Small intestine (tissue), 7 donors: ENCODE data around the gene MEI1. TPM values are rescaled to one million over a fixed set of nuclear protein-coding genes. Genes with fewer than 3 reads are reported as not detected.
A peak's percentile ranks its signal among the peaks of the same experiment; 100 is the strongest.

Source experiments
- DNase-seq, 2 donors: peaks; one replicate each; pipeline versions ENCODE4 v3.0.0 to v3.0.0-alpha.2; 2013
- FAIRE-seq: peaks from 2 replicates; lab custom pipeline; 2012; peaks lifted over from hg19 to GRCh38; lab: Jason Lieb, UNC
- H3K27ac ChIP-seq, 3 donors: one replicate each; pipeline ENCODE4 v1.5.1; 2013; ENCODE audit warnings: low read length in 2 of 3, mild to moderate bottlenecking in 2 of 3, control low read depth in 1 of 3, inconsistent platforms in 1 of 3, low read depth in 1 of 3, moderate library complexity in 1 of 3
- H3K27me3 ChIP-seq, 3 donors: one replicate each; pipeline ENCODE4 v1.6.1; 2013; ENCODE audit warnings: low read length in 3 of 3, inconsistent platforms in 1 of 3; ENCODE audit not compliant: control insufficient read depth in 3 of 3, insufficient read depth in 3 of 3
- H3K36me3 ChIP-seq, 3 donors: one replicate each; pipeline ENCODE4 v1.6.1; 2013; ENCODE audit warnings: low read length in 3 of 3, inconsistent platforms in 1 of 3, low read depth in 1 of 3, mild to moderate bottlenecking in 1 of 3, moderate library complexity in 1 of 3; ENCODE audit not compliant: control insufficient read depth in 3 of 3, insufficient read depth in 2 of 3
- H3K4me1 ChIP-seq, 3 donors: one replicate each; pipeline ENCODE4 v1.6.1; 2013; ENCODE audit warnings: low read length in 2 of 3, inconsistent platforms in 1 of 3, low read depth in 1 of 3, mild to moderate bottlenecking in 1 of 3, moderate library complexity in 1 of 3; ENCODE audit not compliant: control insufficient read depth in 3 of 3, insufficient read depth in 2 of 3
- H3K4me3 ChIP-seq, 3 donors: one replicate each; pipeline ENCODE4 v1.5.1; 2013; ENCODE audit warnings: low read length in 3 of 3, control low read depth in 1 of 3, inconsistent platforms in 1 of 3, low read depth in 1 of 3, mild to moderate bottlenecking in 1 of 3, moderate library complexity in 1 of 3
- H3K9me3 ChIP-seq, 2 donors: one replicate each; pipeline ENCODE4 v1.6.1; 2013; ENCODE audit warnings: low read depth in 1 of 2, low read length in 1 of 2; ENCODE audit not compliant: control insufficient read depth in 2 of 2, insufficient read depth in 1 of 2
- WGBS, 3 donors: extraction: QIAGEN DNeasy Blood & Tissue Kit; methylation state at CpG; one replicate each; pipeline ENCODE4 v1.1.7; 2013; 5-methylcytosine and 5-hydroxymethylcytosine counted together
- polyA plus RNA-seq, 4 donors: library from polyadenylated mRNA; stranded (reverse) in 3 of 4; unstranded in 1 of 4; fragments of 200-250 nt in 3 of 4; fragments of 120-200 nt in 1 of 4; gene quantifications; one replicate each; pipeline versions ENCODE4 v1.2.1 to v1.2.3, GENCODE V29; 2013
- donor health status: healthy with polysubstance abuse.
- donor health status: control.
- donor health status: control.
- donor health status: Bipolar disorder and iron deficiency.
- donor health status: healthy.

Gene MEI1
- polyA plus RNA-seq, 4 donors, result 1.1 to 16.8 (median 4.2) TPM

GRCh38 chr22:41762980-41763779, 63.9 kb downstream of the MEI1 start:
- no peaks in the 10 kb centered on the region for H3K36me3 ChIP-seq
- no peak overlapping the region for H3K4me3 ChIP-seq
- H3K9me3 ChIP-seq, result no peaks in the 10 kb centered on the region
- WGBS, 3 donors, result 53 to 62% (median 56%) methylated on average over 14 of the region's 14 CpGs
- FAIRE-seq (no peak), DNase-seq (peak in 1 of 2 donors; percentile 33)
- H3K4me1 ChIP-seq, result no peaks in the 10 kb centered on the region
- no peaks in the 10 kb centered on the region for H3K27me3 ChIP-seq
- no peak overlapping the region for H3K27ac ChIP-seq

GRCh38 chr22:41766476-41766875, 67.2 kb downstream of the MEI1 start:
- no peaks in the 10 kb centered on the region for H3K27me3 ChIP-seq
- H3K4me3 ChIP-seq, result no peak overlapping the region
- H3K9me3 ChIP-seq, result no peaks in the 10 kb centered on the region
- no peak overlapping the region for H3K27ac ChIP-seq
- no peaks in the 10 kb centered on the region for H3K4me1 ChIP-seq
- FAIRE-seq (no peak), DNase-seq (no peak)
- 50 to 61% (median 56%) methylated on average over 5 of the region's 5 CpGs for WGBS, 3 donors
- H3K36me3 ChIP-seq, result no peaks in the 10 kb centered on the region

- DNase-seq, result no peak
- 54 to 59% (median 55%) methylated on average over 2 of the region's 2 CpGs for WGBS, 3 donors
- Histone ChIP-seq H3K9me3 (no peaks in the 10 kb centered on the region), H3K4me1 (no peaks in the 10 kb centered on the region), H3K27ac (no peak overlapping the region), H3K36me3 (no peaks in the 10 kb centered on the region), H3K27me3 (no peaks in the 10 kb centered on the region), H3K4me3 (no peak overlapping the region)
- FAIRE-seq, result no peak
These were observed 69.1 kb downstream of the MEI1 start for GRCh38 chr22:41768430-41768829.

GRCh38 chr22:41770715-41771468, 71.6 kb downstream of the MEI1 start:
- 76 to 84% (median 77%) methylated on average over 5 of the region's 5 CpGs for WGBS, 3 donors
- H3K9me3 ChIP-seq, result no peaks in the 10 kb centered on the region
- DNase-seq, result no peak
- FAIRE-seq, result no peak
- H3K4me3 ChIP-seq, result no peak overlapping the region
- H3K27me3 ChIP-seq, result no peaks in the 10 kb centered on the region
- H3K27ac ChIP-seq, result no peak overlapping the region
- H3K4me1 ChIP-seq, result no peaks in the 10 kb centered on the region
- no peaks in the 10 kb centered on the region for H3K36me3 ChIP-seq

GRCh38 chr22:41772198-41772597, 72.9 kb downstream of the MEI1 start:
- Histone ChIP-seq H3K4me1 (no peaks in the 10 kb centered on the region), H3K27me3 (no peaks in the 10 kb centered on the region), H3K36me3 (no peaks in the 10 kb centered on the region), H3K4me3 (no peak overlapping the region), H3K27ac (no peak overlapping the region), H3K9me3 (no peaks in the 10 kb centered on the region)
- FAIRE-seq (no peak), DNase-seq (no peak)
- 71 to 87% (median 79%) methylated on average over 4 of the region's 4 CpGs for WGBS, 3 donors

- H3K4me3 ChIP-seq, result no peak overlapping the region
- H3K4me1 ChIP-seq, result no peaks in the 10 kb centered on the region
- H3K9me3 ChIP-seq, result no peaks in the 10 kb centered on the region
- FAIRE-seq, result no peak
- no peaks in the 10 kb centered on the region for H3K27me3 ChIP-seq
- DNase-seq, result no peak
- H3K36me3 ChIP-seq, result no peaks in the 10 kb centered on the region
- no peak overlapping the region for H3K27ac ChIP-seq
These were observed 73.3 kb downstream of the MEI1 start for GRCh38 chr22:41772645-41773044.

GRCh38 chr22:41775338-41775737, 76.0 kb downstream of the MEI1 start:
- no peak overlapping the region for H3K27ac ChIP-seq
- no peaks in the 10 kb centered on the region for H3K27me3 ChIP-seq
- no peak overlapping the region for H3K4me3 ChIP-seq
- H3K9me3 ChIP-seq, result no peaks in the 10 kb centered on the region
- 80 to 93% (median 88%) methylated on average over 5 of the region's 5 CpGs for WGBS, 3 donors
- H3K4me1 ChIP-seq, result no peaks in the 10 kb centered on the region
- no peak for FAIRE-seq
- no peaks in the 10 kb centered on the region for H3K36me3 ChIP-seq
- no peak for DNase-seq

GRCh38 chr22:41775976-41776375, 76.7 kb downstream of the MEI1 start:
- Histone ChIP-seq H3K27ac (no peak overlapping the region), H3K4me3 (no peak overlapping the region), H3K9me3 (no peaks in the 10 kb centered on the region), H3K27me3 (no peaks in the 10 kb centered on the region), H3K4me1 (no peaks in the 10 kb centered on the region), H3K36me3 (no peaks in the 10 kb centered on the region)
- DNase-seq, result no peak
- WGBS, 3 donors, result 57 to 68% (median 61%) methylated on average over 4 of the region's 4 CpGs
- FAIRE-seq, result no peak
